Neural progenitor cell (in vitro differentiated cells): ENCODE results near the gene TNF. TPM values are rescaled to one million over a fixed set of nuclear protein-coding genes. Genes with fewer than 3 reads are reported as not detected.

Experiments used
- DNase-seq: peaks from one replicate; pipeline ENCODE4 v3.0.0-alpha.2; 2016; ENCODE audit warnings: low spot score
- H2AFZ ChIP-seq: fragments of 200-600 bp; sonication (generic); replicated peaks from 2 replicates; pipeline ENCODE4 v1.6.1; 2016; ENCODE audit warnings: antibody characterized with exemption
- H3F3A ChIP-seq: fragments of 200-600 bp; sonication (generic); 2 replicates; pipeline ENCODE4 v1.6.1; 2016; ENCODE audit warnings: antibody characterized with exemption, low read depth
- H3K27ac ChIP-seq: fragments of 200-600 bp; sonication (generic); 2 replicates; pipeline ENCODE4 v1.5.1; 2016; ENCODE audit warnings: mild to moderate bottlenecking
- H3K27me3 ChIP-seq: fragments of 200-600 bp; sonication (generic); 2 replicates; pipeline ENCODE4 v1.6.1; 2016; ENCODE audit warnings: mild to moderate bottlenecking, moderate library complexity
- H3K36me3 ChIP-seq: fragments of 200-600 bp; sonication (generic); 2 replicates; pipeline ENCODE4 v1.5.1; 2016
- H3K4me1 ChIP-seq: fragments of 200-600 bp; sonication (generic); 2 replicates; pipeline ENCODE4 v1.6.1; 2016; ENCODE audit warnings: mixed run types
- H3K4me2 ChIP-seq: fragments of 200-600 bp; sonication (generic); 2 replicates; pipeline ENCODE4 v1.6.1; 2016
- H3K4me3 ChIP-seq: fragments of 200-600 bp; sonication (generic); 2 replicates; pipeline ENCODE4 v1.5.1; 2016
- H3K79me2 ChIP-seq: fragments of 200-600 bp; sonication (generic); 2 replicates; pipeline ENCODE4 v1.6.1; 2016; ENCODE audit warnings: low read depth
- H3K9ac ChIP-seq: fragments of 200-600 bp; sonication (generic); 2 replicates; pipeline ENCODE4 v1.6.1; 2016
- H3K9me3 ChIP-seq: fragments of 200-600 bp; sonication (generic); 2 replicates; pipeline ENCODE4 v1.5.1; 2016; ENCODE audit warnings: low read depth
- H4K20me1 ChIP-seq: fragments of 200-600 bp; sonication (generic); 2 replicates; pipeline ENCODE4 v1.6.1; 2016; ENCODE audit warnings: low read depth
- H3K27ac Mint-ChIP-seq: 3 replicates; pipeline ENCODE4 v1.8.0; 2021; ENCODE audit warnings: mixed read lengths
- H3K27me3 Mint-ChIP-seq: 2 replicates; pipeline ENCODE4 v1.8.0; 2022; ENCODE audit warnings: low read depth, mild to moderate bottlenecking, inconsistent platforms, moderate library complexity, mixed read lengths; ENCODE audit not compliant: insufficient read depth
- H3K36me3 Mint-ChIP-seq: 3 replicates; pipeline ENCODE4 v1.8.0; 2021; ENCODE audit warnings: mixed read lengths
- H3K4me1 Mint-ChIP-seq: 3 replicates; pipeline ENCODE4 v1.8.0; 2021; ENCODE audit warnings: mixed read lengths
- H3K4me3 Mint-ChIP-seq: 3 replicates; pipeline ENCODE4 v1.8.0; 2021; ENCODE audit warnings: mild to moderate bottlenecking, moderate library complexity, mixed read lengths
- H3K9me3 Mint-ChIP-seq: 3 replicates; pipeline ENCODE4 v1.8.0; 2020; ENCODE audit warnings: mixed read lengths
- CTCF ChIP-seq: fragments of 200-600 bp; sonication (generic); IDR thresholded peaks from 2 replicates; pipeline ENCODE4 v1.5.1; 2017; ENCODE audit warnings: antibody characterized with exemption, mild to moderate bottlenecking
- EZH2 ChIP-seq: fragments of 200-600 bp; sonication (generic); IDR thresholded peaks from 2 replicates; pipeline ENCODE4 v1.6.1; 2017; ENCODE audit warnings: antibody characterized with exemption, mild to moderate bottlenecking, moderate library complexity
- EZH2phosphoT487 ChIP-seq: fragments of 200-600 bp; sonication (generic); IDR thresholded peaks from 2 replicates; pipeline ENCODE4 v1.6.1; 2017; ENCODE audit warnings: antibody characterized with exemption
- total RNA-seq: library from RNA; depleted of rRNA; stranded (reverse); fragments of >200 nt; gene quantifications from 2 replicates; pipeline ENCODE4 v1.2.3, GENCODE V29; 2015; ENCODE audit warnings: low replicate concordance

TNF gene
- total RNA-seq, 1 donor from 2014 or later = not detected

- Histone ChIP-seq H3K27me3 (peaks cover 9% of the 10 kb centered on the region), H3K4me1 (peaks cover 11% of the 10 kb centered on the region), H3K9ac (peak overlapping the region; percentile 44), H3K9me3 (no peaks in the 10 kb centered on the region), H3K79me2 (no peaks in the 10 kb centered on the region), H4K20me1 (no peaks in the 10 kb centered on the region), H2AFZ (peak overlapping the region; percentile 87), H3K4me2 (peak overlapping the region; percentile 94), H3K27ac (no peak overlapping the region), H3K36me3 (no peaks in the 10 kb centered on the region), H3K4me3 (peak overlapping the region; percentile 69), H3F3A (no peaks in the 10 kb centered on the region)
- Mint-ChIP-seq H3K27me3 (peaks cover 17% of the 10 kb centered on the region), H3K4me1 (peaks cover 15% of the 10 kb centered on the region), H3K27ac (peak overlapping the region; percentile 90), H3K36me3 (no peaks in the 10 kb centered on the region), H3K9me3 (no peaks in the 10 kb centered on the region), H3K4me3 (peak overlapping the region; percentile 95)
- peak; percentile 93 for DNase-seq
- TF ChIP-seq EZH2phosphoT487 (no peak), CTCF (peak; percentile 96), EZH2 (peak; percentile 39)
Measured at GRCh38 chr6:31580807-31581433, 5.6 kb downstream of the TNF start.

- Histone ChIP-seq H3K79me2 (no peaks in the 10 kb centered on the region), H3K9ac (peak overlapping the region; percentile 44), H3F3A (no peaks in the 10 kb centered on the region), H4K20me1 (no peaks in the 10 kb centered on the region), H2AFZ (peak overlapping the region; percentile 87), H3K27me3 (peaks cover 9% of the 10 kb centered on the region), H3K27ac (no peak overlapping the region), H3K4me3 (peak overlapping the region; percentile 69), H3K4me2 (peak overlapping the region; percentile 94), H3K4me1 (peaks cover 11% of the 10 kb centered on the region), H3K36me3 (no peaks in the 10 kb centered on the region), H3K9me3 (no peaks in the 10 kb centered on the region)
- peaks cover 17% of the 10 kb centered on the region for H3K27me3 Mint-ChIP-seq
- H3K9me3 Mint-ChIP-seq = no peaks in the 10 kb centered on the region
- TF ChIP-seq EZH2 = no peak
- no peak for TF ChIP-seq EZH2phosphoT487
- no peak for TF ChIP-seq CTCF
- peaks cover 15% of the 10 kb centered on the region for H3K4me1 Mint-ChIP-seq
- peak; percentile 27 for DNase-seq
- H3K4me3 Mint-ChIP-seq = peak overlapping the region; percentile 95
- no peaks in the 10 kb centered on the region for H3K36me3 Mint-ChIP-seq
- H3K27ac Mint-ChIP-seq = peak overlapping the region; percentile 90
Measured at GRCh38 chr6:31581434-31582229, 6.3 kb downstream of the TNF start.

- Histone ChIP-seq H3K9ac (peak within 1 kb of the TSS; percentile 44), H3F3A (no peaks in the 10 kb centered on the region), H3K4me1 (peaks cover 11% of the 10 kb centered on the region), H3K4me3 (peak within 1 kb of the TSS; percentile 69), H2AFZ (peak within 1 kb of the TSS; percentile 87), H3K4me2 (peak within 1 kb of the TSS; percentile 94), H4K20me1 (no peaks in the 10 kb centered on the region), H3K9me3 (no peaks in the 10 kb centered on the region), H3K79me2 (no peaks in the 10 kb centered on the region), H3K27me3 (peaks cover 9% of the 10 kb centered on the region), H3K36me3 (no peaks in the 10 kb centered on the region), H3K27ac (no peak within 1 kb of the TSS)
- Mint-ChIP-seq H3K27me3 (peaks cover 18% of the 10 kb centered on the region), H3K36me3 (no peaks in the 10 kb centered on the region), H3K4me3 (peak within 1 kb of the TSS; percentile 95), H3K4me1 (peaks cover 17% of the 10 kb centered on the region), H3K27ac (peak within 1 kb of the TSS; percentile 90), H3K9me3 (no peaks in the 10 kb centered on the region)
- no peak for DNase-seq
- TF ChIP-seq EZH2 (no peak), EZH2phosphoT487 (no peak), CTCF (no peak)
Measured at GRCh38 chr6:31582230-31582643, 6.9 kb downstream of the TNF start, which contains the start of gene LTB. TSS of gene LTB (minus strand) at chr6:31582424. CDS start at chr6:31582417, 7 bp downstream.
